Raji (cell line): Measurements from ENCODE around the gene WFIKKN2.

Source experiments
- POLR2A ChIP-seq: IDR thresholded peaks from 2 replicates; pipeline ENCODE4 v1.6.1; 2011; ENCODE audit warnings: low read depth, low read length, control low read depth; ENCODE audit not compliant: insufficient read depth

Gene WFIKKN2

DNA sequence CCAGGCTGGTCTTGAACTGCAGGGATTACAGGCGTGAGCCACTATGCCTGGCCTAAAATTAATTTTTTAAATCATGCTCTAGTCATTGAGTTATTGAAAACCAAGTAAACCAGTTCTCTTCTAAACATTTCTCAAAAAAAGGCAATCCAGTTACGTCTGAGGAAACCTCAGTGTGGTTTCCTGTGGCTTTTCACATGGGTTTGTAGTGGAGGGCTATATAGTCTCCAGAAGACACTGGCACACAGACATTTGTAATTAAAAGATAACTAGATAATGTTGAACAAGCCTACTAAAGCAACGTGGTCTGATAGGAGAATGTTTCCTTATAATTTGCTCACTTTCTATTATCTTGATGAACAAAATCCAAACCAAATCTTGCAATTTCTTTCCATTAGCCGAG lies 36.0 kb downstream of the WFIKKN2 start:
- TF ChIP-seq POLR2A: no peak

DNA sequence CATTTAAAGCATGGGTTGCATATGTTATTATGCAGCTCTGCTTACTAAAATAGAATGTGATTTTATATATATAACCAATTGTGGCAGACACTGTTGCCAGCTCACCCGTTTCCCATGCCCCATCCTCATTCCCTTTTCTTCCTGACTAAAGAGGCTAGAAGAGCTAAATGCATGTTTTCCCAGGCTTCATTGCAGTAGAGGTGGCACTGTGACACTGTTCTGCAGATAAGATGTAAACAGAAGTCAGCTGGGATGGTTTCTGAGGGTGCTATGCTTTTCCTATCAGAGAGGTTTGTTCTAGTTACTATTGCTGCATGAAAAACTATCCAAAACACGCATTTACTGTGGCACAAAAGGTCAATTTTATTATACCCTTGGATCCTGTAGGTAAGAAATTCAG lies 36.5 kb downstream of the WFIKKN2 start:
- no peak for TF ChIP-seq POLR2A

GRCh38 chr17:50872710-50873424 lies 37.5 kb downstream of the WFIKKN2 start:
- TF ChIP-seq POLR2A: no peak

DNA sequence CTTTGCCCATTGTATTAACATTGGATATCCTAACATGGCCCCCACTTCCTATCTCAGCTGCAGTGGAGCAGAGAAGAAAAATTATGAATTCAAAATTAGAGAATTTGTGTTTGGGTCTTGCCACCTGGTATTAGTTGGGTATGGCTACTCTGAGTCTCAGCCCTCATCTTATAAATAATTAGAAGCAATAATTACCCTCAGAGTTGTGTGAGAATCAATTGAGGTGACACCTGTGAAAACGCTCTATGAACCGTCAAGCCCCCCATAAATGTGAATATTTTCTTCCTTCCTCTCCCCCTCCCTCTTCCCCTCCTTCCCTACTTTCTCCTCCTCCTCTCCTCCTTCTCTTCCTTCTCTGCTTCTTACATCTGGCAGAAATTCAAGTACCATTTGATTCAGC lies 39.7 kb downstream of the WFIKKN2 start:
- no peak for TF ChIP-seq POLR2A

GRCh38 chr17:50877838-50878237 lies 42.5 kb downstream of the WFIKKN2 start:
- TF ChIP-seq POLR2A: no peak

DNA sequence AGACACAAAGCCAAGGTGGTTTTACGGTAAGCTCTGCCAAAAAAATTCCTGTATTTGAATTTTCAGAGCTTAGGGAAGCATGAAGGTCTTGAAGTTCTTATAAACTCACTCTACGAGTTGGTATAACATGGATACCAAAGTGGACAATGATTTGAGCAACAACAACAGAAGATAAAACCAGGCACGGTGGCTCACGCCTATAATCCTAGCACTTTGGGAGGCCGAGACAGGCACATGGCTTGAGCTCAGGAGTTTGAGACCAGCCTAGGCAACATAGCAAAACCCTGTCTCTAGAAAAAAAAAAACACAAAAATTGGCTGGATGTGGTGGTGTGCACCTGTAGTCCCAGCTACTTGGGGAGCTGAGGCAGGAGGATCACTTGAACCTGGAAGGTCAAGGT lies 43.7 kb downstream of the WFIKKN2 start:
- no peak for TF ChIP-seq POLR2A

DNA sequence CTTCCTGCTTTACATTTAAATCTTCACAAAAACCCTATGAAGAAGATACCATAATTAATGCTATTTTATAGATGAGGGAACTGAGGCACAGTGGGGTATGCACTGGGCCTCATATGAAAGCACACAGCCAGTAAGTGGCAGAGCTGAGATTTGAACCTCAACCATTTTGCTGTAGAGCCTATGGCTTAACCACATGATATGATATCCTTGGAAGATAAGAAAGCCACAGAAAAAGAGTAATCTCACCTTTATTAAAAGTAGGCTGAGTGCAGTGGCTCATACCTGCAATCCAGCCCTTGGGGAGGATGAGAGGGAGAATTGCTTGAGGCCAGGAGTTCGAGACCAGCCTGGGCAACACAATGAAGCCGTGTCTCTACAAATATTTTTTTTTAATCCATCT lies 45.8 kb downstream of the WFIKKN2 start:
- no peak for TF ChIP-seq POLR2A

DNA sequence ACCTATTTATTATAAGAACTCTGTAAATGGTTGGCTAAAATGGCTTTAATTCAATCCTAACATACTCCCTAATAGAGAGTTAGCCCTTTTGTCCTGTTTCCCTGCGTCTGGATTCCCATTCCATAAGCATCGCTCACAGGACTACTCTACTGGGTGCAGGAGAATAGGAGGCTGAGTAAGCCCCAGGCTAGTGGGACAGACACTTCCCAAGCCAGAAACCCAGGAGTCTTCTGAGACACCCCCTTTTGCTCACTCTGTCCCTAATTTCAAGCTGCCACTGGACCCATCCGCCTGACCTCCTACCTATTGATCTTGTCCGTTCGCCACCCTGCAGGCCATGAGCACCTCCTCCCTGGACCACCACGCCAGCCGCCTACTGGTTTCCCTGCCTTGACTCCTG lies 47.5 kb downstream of the WFIKKN2 start:
- no peak for TF ChIP-seq POLR2A

- TF ChIP-seq POLR2A: peak; percentile 52
Measured at GRCh38 chr17:50883850-50884438, 48.6 kb downstream of the WFIKKN2 start.

DNA sequence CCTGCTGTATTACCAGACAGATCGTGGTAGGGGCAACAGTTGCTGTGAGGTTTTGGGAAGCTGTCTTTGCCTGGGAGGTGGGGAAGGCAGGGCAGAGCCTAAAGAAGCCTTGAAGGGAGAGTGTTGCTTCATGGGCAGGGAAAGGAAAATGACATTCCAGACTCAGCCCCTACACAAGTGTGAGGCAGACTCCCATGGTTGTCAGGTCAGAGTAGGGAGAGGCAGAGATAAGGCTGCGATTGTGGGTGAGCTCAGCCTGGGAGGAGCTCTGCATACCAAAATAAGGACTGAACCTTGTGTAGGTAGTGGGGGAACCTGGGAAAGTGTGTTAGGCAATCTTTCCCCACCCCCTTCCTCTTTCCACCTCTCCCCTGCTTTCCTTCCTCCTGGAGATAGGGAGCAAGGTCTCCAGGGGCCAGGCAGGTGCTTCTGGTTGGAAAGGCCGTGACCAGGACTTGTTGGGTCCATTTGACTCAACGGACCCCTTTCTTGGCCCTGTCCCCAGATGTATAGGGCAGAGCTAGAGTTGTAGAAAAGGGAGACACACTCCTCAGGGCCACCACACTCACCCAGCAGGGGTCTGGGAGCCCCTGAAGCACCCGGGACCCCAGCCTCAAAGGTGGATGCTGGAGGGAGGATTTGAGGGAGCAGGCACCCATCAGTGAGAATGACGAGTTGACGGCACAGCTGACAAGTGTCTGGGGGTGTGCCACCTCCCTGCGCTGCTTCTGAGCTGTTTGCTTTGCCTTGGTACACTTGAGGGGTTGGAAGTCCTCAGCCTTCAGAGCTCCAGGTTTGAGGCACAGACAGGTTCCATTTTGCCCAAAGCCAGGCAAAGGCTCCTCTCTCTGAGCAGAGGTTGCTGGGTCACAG lies 49.3 kb downstream of the WFIKKN2 start:
- no peak for TF ChIP-seq POLR2A

- no peak for TF ChIP-seq POLR2A
Measured at GRCh38 chr17:50887705-50888245, 52.4 kb downstream of the WFIKKN2 start.

DNA sequence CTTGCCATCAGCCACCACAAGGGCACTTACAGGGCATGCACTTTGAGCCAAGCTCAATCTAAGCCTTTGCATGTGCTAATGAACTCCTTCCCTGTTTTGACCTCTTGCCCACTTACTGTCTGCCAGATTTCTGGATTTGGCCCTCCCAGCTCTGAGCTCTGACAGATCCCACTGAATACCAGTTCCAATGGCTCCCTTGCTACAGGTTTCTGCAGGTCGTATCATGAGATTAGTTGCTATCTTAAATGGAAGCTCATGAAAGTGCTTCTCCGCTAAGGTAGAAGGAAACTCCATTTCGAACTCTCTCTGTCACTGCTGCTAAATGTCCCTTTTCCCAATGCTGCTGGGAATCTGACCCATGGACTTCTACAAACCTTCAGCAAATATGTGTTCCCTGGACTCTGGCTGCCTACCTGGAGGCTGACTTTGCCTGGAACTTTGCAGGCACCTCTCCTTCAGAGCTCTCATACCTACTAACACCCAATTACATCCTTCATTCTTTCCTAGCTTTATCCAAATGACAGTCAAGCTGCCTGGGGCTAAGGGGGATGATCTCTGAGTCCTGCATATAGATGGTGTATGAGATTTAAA lies 54.2 kb downstream of the WFIKKN2 start:
- no peak for TF ChIP-seq POLR2A

- TF ChIP-seq POLR2A: no peak
Measured at GRCh38 chr17:50890675-50891516, 55.5 kb downstream of the WFIKKN2 start.

DNA sequence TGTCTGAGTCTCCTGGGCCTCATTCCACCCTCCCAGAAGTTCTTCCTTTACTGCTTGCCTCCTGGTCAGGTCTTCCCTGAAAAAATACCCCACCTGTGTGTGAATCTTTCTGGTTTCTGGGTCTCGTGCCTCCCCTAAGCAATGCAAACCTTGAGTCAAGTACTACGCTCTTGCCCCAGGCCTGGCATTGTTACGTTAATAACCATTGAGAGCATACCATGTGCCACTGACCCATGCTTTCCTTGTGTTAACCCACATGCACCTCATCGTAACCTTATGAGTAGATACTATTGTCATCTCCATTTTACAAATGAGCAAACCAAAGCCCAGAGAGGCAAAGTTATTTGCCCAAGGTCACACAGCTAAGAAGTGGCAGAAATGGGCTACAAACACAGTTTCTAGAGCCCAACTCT lies 56.2 kb downstream of the WFIKKN2 start:
- TF ChIP-seq POLR2A: no peak
